AG08395 (cell line): Measurements from ENCODE around the gene CSTA.

ENCODE experiments used
- DNase-seq: peaks from one replicate; pipeline ENCODE4 v3.0.0; 2012; ENCODE audit warnings: mixed read lengths, low spot score

The CSTA gene

GRCh38 chr3:122382888-122383666 lies 58.0 kb downstream of the CSTA start, which contains the start of gene MIX23:
MIX23 (minus strand) TSS chr3:122383231; CDS start chr3:122383224, 7 bp downstream.
- peak; percentile 91 for DNase-seq

DNA sequence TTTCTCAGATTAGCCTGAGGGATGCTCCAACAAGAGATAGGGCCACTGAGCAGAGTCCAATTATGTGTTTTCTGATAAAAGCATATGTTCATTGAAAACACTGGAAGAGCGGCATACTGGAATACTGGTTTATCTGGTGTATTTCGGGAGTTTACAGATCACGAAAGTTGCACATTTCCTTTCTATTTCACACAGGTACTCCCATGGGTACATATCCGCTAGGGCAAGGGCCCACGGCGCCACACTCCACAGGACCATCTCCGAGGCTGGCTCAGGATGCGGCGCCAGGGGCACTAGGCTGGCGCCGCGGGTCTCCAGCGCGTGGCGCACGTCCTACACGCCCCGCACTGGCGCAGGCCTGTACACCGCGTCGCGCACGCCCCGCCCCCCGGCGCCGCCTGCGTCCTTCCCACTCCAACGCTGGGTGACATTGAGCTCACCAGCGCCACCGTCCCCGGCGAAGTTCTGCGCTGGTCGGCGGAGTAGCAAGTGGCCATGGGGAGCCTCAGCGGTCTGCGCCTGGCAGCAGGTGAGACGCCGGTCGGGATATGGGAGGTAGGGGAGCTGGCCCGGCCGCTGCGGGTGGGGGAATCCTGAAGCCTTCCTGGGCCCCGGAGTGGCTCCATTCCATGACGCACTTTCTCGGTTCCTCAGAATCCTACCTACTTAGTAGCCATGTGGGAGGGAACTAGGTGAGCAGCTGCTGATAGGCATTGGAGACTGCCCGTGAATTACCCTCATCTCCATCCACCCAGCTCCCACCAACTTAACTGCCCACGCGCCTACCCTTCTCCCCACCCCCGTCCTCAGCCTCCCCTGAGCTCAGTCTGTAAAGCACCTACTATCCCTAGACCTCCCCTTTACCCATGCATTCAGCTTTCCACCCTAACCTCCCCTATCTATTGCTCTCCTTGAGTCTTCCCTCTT lies 59.0 kb downstream of the CSTA start, which contains the start of gene FAM162A:
TSS of gene FAM162A (plus strand) at position 412 of the 927 bp plus-strand sequence. CDS start at position 496, 84 bp downstream.
- DNase-seq, result peak; percentile 93

DNA sequence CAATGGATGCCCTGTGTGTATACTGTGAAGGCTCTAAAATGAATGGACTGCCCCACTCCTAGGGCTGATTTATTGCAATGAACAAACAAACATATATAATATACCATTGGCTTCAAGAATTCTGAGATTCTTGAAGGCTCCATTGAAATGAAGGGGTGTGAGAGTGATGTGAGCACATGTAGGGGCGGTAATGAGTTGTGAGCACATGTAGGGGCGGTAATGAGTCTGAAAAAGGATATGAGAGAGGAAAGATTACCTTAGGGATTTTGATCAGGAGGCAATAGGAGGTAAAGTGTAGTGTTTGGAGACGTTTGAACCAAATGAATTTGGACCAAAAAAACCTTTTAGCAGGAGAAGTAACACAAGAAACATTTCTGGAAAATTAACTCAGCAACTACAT lies 62.7 kb downstream of the CSTA start:
- no peak for DNase-seq

DNA sequence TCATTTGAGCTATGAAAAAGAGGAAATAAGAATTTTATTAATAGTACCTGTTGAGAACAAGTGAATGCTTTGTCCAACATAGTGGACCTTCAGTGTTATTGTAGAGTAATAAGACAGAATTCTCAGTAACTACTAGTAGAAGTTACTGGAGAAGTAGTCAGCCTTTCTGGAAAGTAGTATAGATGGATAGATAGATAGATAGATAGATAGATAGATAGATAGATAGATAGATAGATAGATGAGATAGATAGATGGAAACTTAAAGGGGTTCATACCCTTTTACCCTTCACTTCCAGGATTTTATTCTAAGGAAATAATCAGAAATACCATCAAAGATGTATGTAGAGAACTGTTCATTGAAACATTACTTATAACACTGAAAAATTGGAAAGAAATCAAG lies 64.1 kb downstream of the CSTA start:
- no peak for DNase-seq

GRCh38 chr3:122389892-122390291 lies 64.8 kb downstream of the CSTA start:
- DNase-seq, result no peak

GRCh38 chr3:122390665-122391064 lies 65.6 kb downstream of the CSTA start:
- DNase-seq, result no peak
